WI38 (cell line): Measurements from ENCODE around the gene ERBB4.

Experiments used
- H3K4me3 ChIP-seq: 2 replicates; pipeline ENCODE4 v1.5.1; 2011; ENCODE audit warnings: low read depth, mild to moderate bottlenecking, control low read depth, low read length
- CTCF ChIP-seq: IDR thresholded peaks from 2 replicates; pipeline ENCODE4 v1.5.1; 2012; ENCODE audit warnings: low read depth, mild to moderate bottlenecking, control low read depth, low read length

The ERBB4 gene

DNA sequence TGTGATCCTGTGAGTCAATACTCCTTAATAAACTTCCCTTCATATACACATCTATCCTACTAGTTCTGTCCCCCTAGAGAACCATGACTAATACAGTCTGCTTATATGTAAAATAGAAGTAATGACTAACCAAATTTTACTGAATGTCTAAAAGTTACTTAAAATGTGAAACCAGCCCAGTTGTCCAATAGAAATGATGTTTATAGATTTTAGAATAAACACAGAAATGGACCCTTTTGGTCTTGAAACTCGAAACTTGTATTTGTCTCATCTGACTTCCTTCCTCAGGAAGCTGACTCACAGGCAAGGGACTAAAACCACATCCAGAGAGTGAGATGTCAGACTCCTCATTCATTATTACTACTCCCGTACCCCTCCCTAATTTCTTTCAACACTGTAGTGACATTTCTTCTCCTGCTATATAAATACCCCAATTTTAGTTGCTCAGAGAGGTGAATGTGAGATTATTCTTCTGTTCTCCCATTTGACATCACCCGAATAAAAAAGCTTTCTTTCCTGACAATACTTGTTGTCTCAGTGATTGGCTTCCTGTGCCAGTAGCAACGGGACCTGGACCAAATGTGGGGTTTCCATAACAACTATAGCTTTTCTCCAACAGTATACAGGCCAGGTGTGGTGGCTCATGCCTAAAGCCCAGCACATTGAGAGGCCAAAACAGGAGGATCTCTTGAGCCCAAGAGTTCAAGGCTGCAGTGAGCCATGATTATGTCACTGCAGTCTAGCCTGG is 486.0 kb downstream of the ERBB4 start:
- no peak overlapping the region for H3K4me3 ChIP-seq

GRCh38 chr2:212050871-212051270 is 487.7 kb downstream of the ERBB4 start:
- TF ChIP-seq CTCF = no peak
- no peak overlapping the region for H3K4me3 ChIP-seq

More for the DNA sequence above, 486.0 kb downstream of the ERBB4 start:
- TF ChIP-seq CTCF = no peak

GRCh38 chr2:212042562-212042961 is 496.0 kb downstream of the ERBB4 start:
- no peak overlapping the region for H3K4me3 ChIP-seq
- no peak for TF ChIP-seq CTCF

- no peak for TF ChIP-seq CTCF
- no peak overlapping the region for H3K4me3 ChIP-seq
Measured at GRCh38 chr2:212037062-212037461, 501.5 kb downstream of the ERBB4 start.

DNA sequence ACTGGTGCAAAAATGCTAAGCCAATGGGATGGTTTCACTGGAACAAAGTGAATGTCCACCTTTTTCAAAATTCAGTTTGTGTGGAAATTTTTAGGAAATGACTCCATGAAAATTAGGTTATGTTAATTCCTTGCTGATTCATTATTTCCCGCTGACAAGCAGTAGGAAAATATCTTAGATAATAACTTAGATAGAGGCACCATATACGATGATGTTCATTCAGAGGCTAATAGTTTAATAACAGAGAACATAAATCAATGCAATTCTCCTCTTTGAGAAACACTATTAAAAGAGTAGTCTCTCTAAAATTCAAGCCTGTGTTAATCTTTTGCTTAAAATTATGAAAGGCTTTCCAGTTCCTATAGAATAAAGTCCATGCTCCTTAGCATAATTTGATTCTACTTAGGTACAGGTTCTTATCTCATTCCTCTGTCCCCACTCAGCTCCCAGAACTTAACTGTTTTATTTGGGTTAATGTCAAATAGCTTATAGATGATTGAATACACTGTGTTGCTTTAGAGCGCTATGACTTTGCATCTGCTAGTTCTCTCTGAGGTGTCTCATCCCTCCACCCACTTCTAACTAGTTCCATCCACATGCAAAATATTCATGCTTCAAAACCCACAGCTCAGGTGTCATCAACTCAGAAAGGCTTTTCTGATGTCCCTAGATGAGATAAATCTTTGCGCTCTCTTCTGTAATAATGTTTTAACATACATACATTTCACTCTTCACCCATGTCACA is 503.6 kb downstream of the ERBB4 start:
- no peak for TF ChIP-seq CTCF
- no peak overlapping the region for H3K4me3 ChIP-seq

DNA sequence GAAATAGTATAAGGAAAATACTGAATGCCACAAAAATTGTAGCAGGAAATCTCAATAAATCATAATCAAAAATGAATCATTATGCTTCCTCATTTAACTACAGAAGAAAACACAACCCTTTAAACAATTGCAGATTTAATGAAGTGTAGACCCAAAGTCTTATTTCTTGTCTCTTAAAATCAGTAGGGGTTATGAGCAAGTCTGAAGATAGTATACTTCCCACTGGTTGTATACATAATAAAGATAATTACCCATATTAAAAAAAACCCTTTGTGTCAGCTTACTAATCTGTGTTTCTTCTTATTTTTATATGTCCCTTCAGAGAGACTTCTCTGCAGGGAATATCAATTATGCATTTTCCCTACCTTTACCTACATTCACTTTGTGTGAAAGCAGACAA is 504.7 kb downstream of the ERBB4 start:
- TF ChIP-seq CTCF = no peak
- H3K4me3 ChIP-seq = no peak overlapping the region
